GM10266 (cell line): Measurements from ENCODE around the gene TTBK2.

Experiments used
- DNase-seq: peaks from one replicate; pipeline ENCODE4 v3.0.0; 2012; ENCODE audit errors: extremely low spot score
- CTCF ChIP-seq: IDR thresholded peaks from 2 replicates; pipeline ENCODE4 v1.5.1; 2012; ENCODE audit warnings: mild to moderate bottlenecking, low read depth; ENCODE audit not compliant: control insufficient read depth, insufficient read depth; ENCODE audit errors: missing control alignments

The TTBK2 gene

GRCh38 chr15:42707068-42707467 lies 213.5 kb downstream of the TTBK2 start:
- TF ChIP-seq CTCF = no peak
- DNase-seq = no peak

GRCh38 chr15:42705336-42705735 lies 215.2 kb downstream of the TTBK2 start:
- TF ChIP-seq CTCF = no peak

GRCh38 chr15:42704492-42704926 lies 216.1 kb downstream of the TTBK2 start:
- peak; percentile 66 for DNase-seq
- TF ChIP-seq CTCF = peak; percentile 87

More at GRCh38 chr15:42705336-42705735, 215.2 kb downstream of the TTBK2 start:
- no peak for DNase-seq

GRCh38 chr15:42696626-42697025 lies 224.0 kb downstream of the TTBK2 start:
- no peak for TF ChIP-seq CTCF
- no peak for DNase-seq

- no peak for TF ChIP-seq CTCF
Measured at GRCh38 chr15:42695527-42696071, 225.0 kb downstream of the TTBK2 start.

GRCh38 chr15:42694398-42694797 lies 226.2 kb downstream of the TTBK2 start:
- no peak for TF ChIP-seq CTCF
- no peak for DNase-seq

More at GRCh38 chr15:42695527-42696071, 225.0 kb downstream of the TTBK2 start:
- DNase-seq = no peak

GRCh38 chr15:42693942-42694341 lies 226.6 kb downstream of the TTBK2 start:
- no peak for TF ChIP-seq CTCF
- DNase-seq = no peak
